K562 (cell line): ENCODE results near the gene UGT3A2. TPM values are rescaled to one million over a fixed set of nuclear protein-coding genes. Genes with fewer than 3 reads are reported as not detected.

Source experiments
- ATAC-seq: fragments of 200-7000 bp; cut with Tn5 transposase; 3 replicates; pipeline ENCODE4 v1.9.1; 2020; ENCODE audit warnings: moderate library complexity
- BruUV-seq: library from RNA; stranded (reverse); fragments of 400-500 nt; replicated peaks from 2 replicates; lab custom pipeline; 2021; lab: Mats Ljungman, UMichigan
- CTCF ChIA-PET: fragments of 300-600 bp; formaldehyde crosslinking; extraction: SDS; loops from one replicate; lab custom pipeline; 2021; ENCODE audit warnings: low intra/inter-chr PET ratio; lab: Yijun Ruan, JAX
- POLR2A ChIA-PET: fragments of 300-600, 350-650 bp; sonication (Branson Sonifier 250); formaldehyde crosslinking; extraction: SDS; loops from one replicate; lab custom pipeline; 2021; ENCODE audit warnings: antibody characterized with exemption, inconsistent platforms; lab: Yijun Ruan, JAX
- DNase-seq, 4 experiments: peaks; one replicate each; pipeline versions ENCODE4 v3.0.0 to v3.0.0-alpha.2; 2011 to 2018; ENCODE audit warnings: low spot score in 3 of 4, mixed read lengths in 3 of 4; ENCODE audit errors: extremely low read depth in 1 of 4
- FAIRE-seq: peaks from 2 replicates; lab custom pipeline; 2011; peaks lifted over from hg19 to GRCh38; lab: Jason Lieb, UNC
- H2AFZ ChIP-seq: 2 replicates; pipeline ENCODE4 v1.6.0; 2011; ENCODE audit warnings: low read depth, low read length, control low read depth, inconsistent platforms
- H3K27ac ChIP-seq: fragments of 200-600 bp; 3 replicates; pipeline ENCODE4 v1.8.0; 2011; ENCODE audit warnings: low read depth, mild to moderate bottlenecking, control low read depth, inconsistent platforms, low read length, moderate library complexity, mixed read lengths; ENCODE audit errors: extremely low read depth
- H3K27me3 ChIP-seq, 2 experiments: fragments of 300-600 bp in 1 of 2; 2 replicates in 1 of 2; 3 replicates in 1 of 2; pipeline versions ENCODE4 v1.6.0 to v1.8.0; 2011; ENCODE audit warnings: inconsistent platforms in 2 of 2, low read length in 2 of 2, mild to moderate bottlenecking in 1 of 2, mixed read lengths in 1 of 2, moderate library complexity in 1 of 2; ENCODE audit not compliant: control insufficient read depth in 2 of 2, insufficient read depth in 2 of 2
- H3K36me3 ChIP-seq: fragments of 300-600 bp; 3 replicates; pipeline ENCODE4 v1.8.0; 2011; ENCODE audit warnings: mild to moderate bottlenecking, low read length, inconsistent platforms; ENCODE audit not compliant: control insufficient read depth, insufficient read depth
- H3K4me1 ChIP-seq, 2 experiments: fragments of 200-600 bp in 1 of 2; replicated peaks in 1 of 2; 2 replicates in 1 of 2; 3 replicates in 1 of 2; pipeline versions ENCODE4 v1.5.1 to v1.8.0; 2011; ENCODE audit warnings: inconsistent platforms in 2 of 2, low read length in 2 of 2, mild to moderate bottlenecking in 1 of 2, mixed read lengths in 1 of 2, moderate library complexity in 1 of 2; ENCODE audit not compliant: control insufficient read depth in 2 of 2, insufficient read depth in 2 of 2
- H3K4me2 ChIP-seq: 2 replicates; pipeline ENCODE4 v1.6.1; 2011; ENCODE audit warnings: low read length, control low read depth, inconsistent platforms, mixed read lengths; ENCODE audit not compliant: insufficient read depth
- H3K4me3 ChIP-seq: fragments of 200-600 bp; sonication (generic), shearing (Covaris generic); 2 replicates; pipeline ENCODE4 v1.5.1; 2016; ENCODE audit warnings: control low read depth, inconsistent platforms
- H3K79me2 ChIP-seq: fragments of 200-600 bp; 3 replicates; pipeline ENCODE4 v1.8.0; 2011; ENCODE audit warnings: low read length, inconsistent platforms; ENCODE audit not compliant: control insufficient read depth, insufficient read depth
- H3K9ac ChIP-seq, 2 experiments: 2 replicates each; pipeline versions ENCODE4 v1.6.0 to v1.6.1; 2011; ENCODE audit warnings: low read depth in 2 of 2, low read length in 2 of 2, control low read depth in 1 of 2, inconsistent platforms in 1 of 2, mild to moderate bottlenecking in 1 of 2, mixed read lengths in 1 of 2; ENCODE audit not compliant: insufficient read depth in 1 of 2
- H3K9me1 ChIP-seq: one replicate; pipeline ENCODE4 v1.6.0; 2011; ENCODE audit warnings: inconsistent platforms, mild to moderate bottlenecking, low read length, moderate library complexity; ENCODE audit not compliant: control insufficient read depth, insufficient read depth
- H3K9me3 ChIP-seq: replicated peaks from 2 replicates; pipeline ENCODE4 v1.5.1; 2011; ENCODE audit warnings: low read depth, low read length, inconsistent platforms; ENCODE audit not compliant: control insufficient read depth, insufficient read depth
- H4K20me1 ChIP-seq: replicated peaks from 2 replicates; pipeline ENCODE4 v1.6.1; 2011; ENCODE audit warnings: low read length, inconsistent platforms, mixed read lengths; ENCODE audit not compliant: control insufficient read depth, insufficient read depth
- FOSL1 ChIP-seq: fragments of 200-800 bp; sonication (Bioruptor generic); conservative IDR thresholded peaks from 2 replicates; pipeline ENCODE4 v1.6.1; 2016; ENCODE audit warnings: missing genetic modification characterization, missing compliant biosample characterization
- KDM2B ChIP-seq: fragments of 250-450 bp; sonication (Bioruptor Pico); IDR thresholded peaks from 2 replicates; pipeline ENCODE4 v1.8.0; 2021; ENCODE audit warnings: mild to moderate bottlenecking, moderate library complexity
- MYNN ChIP-seq, 2 experiments: sonication (generic); formaldehyde crosslinking in 1 of 2; IDR thresholded peaks; 2 replicates each; pipeline versions ENCODE4 v1.5.0 to v1.6.1; 2016 to 2020; ENCODE audit warnings: antibody characterized with exemption in 1 of 2, missing genetic modification reagents in 1 of 2
- NR2C1 ChIP-seq, 2 experiments: fragments of 450-650 bp; IDR thresholded peaks; 2 replicates each; pipeline ENCODE4 v1.6.1; 2017; ENCODE audit warnings: mild to moderate bottlenecking in 2 of 2, antibody characterized with exemption in 1 of 2, inconsistent platforms in 1 of 2, missing compliant biosample characterization in 1 of 2, missing genetic modification characterization in 1 of 2
- POLR2AphosphoS5 ChIP-seq: IDR thresholded peaks from 2 replicates; pipeline ENCODE4 v1.6.1; 2011; ENCODE audit warnings: mild to moderate bottlenecking, low read depth, low read length, moderate library complexity; ENCODE audit not compliant: control insufficient read depth, insufficient read depth
- PTTG1 ChIP-seq: fragments of 450-650 bp; IDR thresholded peaks from 2 replicates; pipeline ENCODE4 v1.6.1; 2016; ENCODE audit warnings: low read depth, mild to moderate bottlenecking, missing genetic modification characterization, missing compliant biosample characterization
- RUNX1 ChIP-seq: sonication (generic); IDR thresholded peaks from 2 replicates; pipeline ENCODE4 v1.6.1; 2016; ENCODE audit warnings: antibody characterized with exemption, low read depth
- WGBS: fragments of 100-300 bp; shearing (Covaris generic); methylation state at CpG from one replicate; pipeline ENCODE4 v1.1.6; 2016; ENCODE audit warnings: low coverage, mixed read lengths; ENCODE audit not compliant: insufficient coverage; ENCODE audit errors: missing lambda C conversion rate; 5-methylcytosine and 5-hydroxymethylcytosine counted together
- in situ Hi-C: fragments of 300-500 bp; cut with MboI; formaldehyde crosslinking; loops from 4 replicates; pipeline ENCODE4 v1.15.0; 2018; ENCODE audit warnings: inconsistent platforms, mixed read lengths
- intact Hi-C: fragments of 100-400 bp; cut with micrococcal nuclease; formaldehyde crosslinking; loops from 2 replicates; pipeline ENCODE4 v1.14.2; 2022
- polyA plus RNA-seq, 8 experiments: library from polyadenylated mRNA; depleted of rRNA in 4 of 8; stranded (reverse) in 5 of 8; unstranded in 3 of 8; fragments of >200 nt; fragmentation: Nextera tagmentation in 2 of 8; fragmentation: Illumina TruSeq in 1 of 8; extraction: Ambion mirVana in 2 of 8; extraction: Trizol in 1 of 8; gene quantifications; 2 replicates each; pipeline versions ENCODE4 v1.2.1 to v1.2.3, GENCODE V29; 2011 to 2014; ENCODE audit warnings: inconsistent platforms in 1 of 8, missing spikeins in 1 of 8
- total RNA-seq, 7 experiments: library from RNA; depleted of rRNA in 6 of 7; stranded (reverse); fragments of >200 nt in 6 of 7; fragmentation: Illumina TruSeq in 2 of 7; extraction: Trizol in 2 of 7; gene quantifications; 2 replicates each; pipeline versions ENCODE4 v1.2.1 to v1.2.3, GENCODE V29; 2011 to 2021; ENCODE audit warnings: low replicate concordance in 1 of 7
- TF ChIP-seq, protein P1 (sequence below): fragments of 250-450 bp; sonication (Bioruptor Pico); IDR thresholded peaks from 2 replicates; pipeline ENCODE4 v1.5.1; 2021; ENCODE audit warnings: mild to moderate bottlenecking
- TF ChIP-seq, protein P2 (sequence below): fragments of 250-450 bp; sonication (Bioruptor Pico); IDR thresholded peaks from 2 replicates; pipeline ENCODE4 v1.8.0; 2021; ENCODE audit warnings: moderate library complexity, mild to moderate bottlenecking, inconsistent platforms

UGT3A2 gene
- total and polyA plus RNA-seq, 9 of the 15 experiments (the other 6 are each of a cell fraction or from before 2014, with no cell fraction given), result not detected

DNA sequence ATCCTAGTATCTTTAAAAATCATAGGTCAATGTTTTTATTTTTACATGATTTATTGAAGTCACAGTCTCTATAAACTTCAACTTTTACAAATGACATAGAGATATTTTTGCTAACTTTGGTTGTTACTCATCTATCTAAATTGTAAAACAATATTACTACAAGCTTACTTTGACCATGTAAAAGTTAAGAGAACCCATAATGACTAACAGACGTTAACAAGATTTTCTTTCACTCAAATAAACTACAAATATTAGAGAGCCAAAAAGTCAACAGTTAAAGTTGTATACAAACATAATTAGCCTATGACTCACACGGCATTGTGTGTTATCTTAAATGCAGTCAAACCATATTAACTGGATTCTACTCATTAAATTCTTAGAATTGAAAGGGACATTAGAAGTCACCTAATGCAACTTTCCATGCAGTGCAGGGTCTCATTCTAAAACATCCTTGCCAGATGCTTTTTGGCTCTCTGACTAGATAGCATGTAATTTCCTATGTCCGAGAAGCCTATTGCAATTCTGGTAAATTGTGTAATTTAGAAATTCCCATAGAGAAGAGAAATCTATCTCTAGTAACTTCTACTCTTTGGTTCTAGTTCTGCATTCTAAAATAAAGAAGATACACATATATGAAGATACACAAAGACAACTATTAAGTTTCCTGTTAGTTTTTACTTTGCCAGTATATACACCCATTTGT lies 42.2 kb upstream of the UGT3A2 start:
- H3K9me3 ChIP-seq, result no peaks in the 10 kb centered on the region
- POLR2A ChIA-PET, result no interaction called here
- H3K4me1 ChIP-seq, result peaks cover 4% of the 10 kb centered on the region in 2 experiments; a peak in 2 of 5 replicates
- H3K4me2 ChIP-seq, result no peak overlapping the region
- no peaks in the 10 kb centered on the region for H4K20me1 ChIP-seq
- no peak overlapping the region for H3K4me3 ChIP-seq
- WGBS, result 56% methylated on average over 3 of the region's 3 CpGs
- no peak for FAIRE-seq
- no TSS peak for BruUV-seq
- H3K27ac ChIP-seq, result no peak overlapping the region
- no peak overlapping the region for H2AFZ ChIP-seq
- H3K9ac ChIP-seq, result no peak overlapping the region
- CTCF ChIA-PET, result no interaction called here
- no peaks in the 10 kb centered on the region for H3K9me1 ChIP-seq
- peaks cover 31% of the 10 kb centered on the region for H3K36me3 ChIP-seq
- no peak for DNase-seq
- intact Hi-C loops, result no loop called here
- ATAC-seq, result no peak
- no peaks in the 10 kb centered on the region for H3K27me3 ChIP-seq
- no peaks in the 10 kb centered on the region for H3K79me2 ChIP-seq
- TF ChIP-seq KDM2B (CRISPR knock-in tag) (no peak), PTTG1 (tag) (no peak), MYNN (IDR thresholded peaks at IDR 0.05) (no peak), MYNN (CRISPR knock-in tag; IDR thresholded peaks at IDR 0.05) (no peak), POLR2AphosphoS5 (no peak), NR2C1 (IDR thresholded peaks at IDR 0.05) (no peak), NR2C1 (tag; IDR thresholded peaks at IDR 0.05) (no peak), RUNX1 (no peak), FOSL1 (tag) (peak; percentile 29; the same call in 1 of the 2 replicates)
- TF ChIP-seq, protein P1, sequence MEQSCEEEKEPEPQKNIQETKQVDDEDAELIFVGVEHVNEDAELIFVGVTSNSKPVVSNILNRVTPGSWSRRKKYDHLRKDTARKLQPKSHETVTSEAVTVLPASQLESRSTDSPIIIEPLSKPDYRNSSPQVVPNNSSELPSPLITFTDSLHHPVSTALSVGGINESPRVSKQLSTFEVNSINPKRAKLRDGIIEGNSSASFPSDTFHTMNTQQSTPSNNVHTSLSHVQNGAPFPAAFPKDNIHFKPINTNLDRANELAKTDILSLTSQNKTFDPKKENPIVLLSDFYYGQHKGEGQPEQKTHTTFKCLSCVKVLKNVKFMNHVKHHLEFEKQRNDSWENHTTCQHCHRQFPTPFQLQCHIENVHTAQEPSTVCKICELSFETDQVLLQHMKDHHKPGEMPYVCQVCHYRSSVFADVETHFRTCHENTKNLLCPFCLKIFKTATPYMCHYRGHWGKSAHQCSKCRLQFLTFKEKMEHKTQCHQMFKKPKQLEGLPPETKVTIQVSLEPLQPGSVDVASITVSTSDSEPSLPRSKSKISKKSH, result no peak
- TF ChIP-seq, protein P2, sequence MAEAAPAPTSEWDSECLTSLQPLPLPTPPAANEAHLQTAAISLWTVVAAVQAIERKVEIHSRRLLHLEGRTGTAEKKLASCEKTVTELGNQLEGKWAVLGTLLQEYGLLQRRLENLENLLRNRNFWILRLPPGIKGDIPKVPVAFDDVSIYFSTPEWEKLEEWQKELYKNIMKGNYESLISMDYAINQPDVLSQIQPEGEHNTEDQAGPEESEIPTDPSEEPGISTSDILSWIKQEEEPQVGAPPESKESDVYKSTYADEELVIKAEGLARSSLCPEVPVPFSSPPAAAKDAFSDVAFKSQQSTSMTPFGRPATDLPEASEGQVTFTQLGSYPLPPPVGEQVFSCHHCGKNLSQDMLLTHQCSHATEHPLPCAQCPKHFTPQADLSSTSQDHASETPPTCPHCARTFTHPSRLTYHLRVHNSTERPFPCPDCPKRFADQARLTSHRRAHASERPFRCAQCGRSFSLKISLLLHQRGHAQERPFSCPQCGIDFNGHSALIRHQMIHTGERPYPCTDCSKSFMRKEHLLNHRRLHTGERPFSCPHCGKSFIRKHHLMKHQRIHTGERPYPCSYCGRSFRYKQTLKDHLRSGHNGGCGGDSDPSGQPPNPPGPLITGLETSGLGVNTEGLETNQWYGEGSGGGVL (CRISPR knock-in tag), result no peak
- in situ Hi-C loops, result no loop called here
